ENCODE results near the gene C5AR1. TPM values are rescaled to one million over a fixed set of nuclear protein-coding genes. Genes with fewer than 3 reads are reported as not detected.
"Not testable (repeated sequence)": the region's sequence is repeated elsewhere in the genome, so short reads cannot be mapped to it uniquely, and the experiment has no call there.

Gene C5AR1
- total and polyA plus RNA-seq, 2 experiments from 2014 or later: not detected

GRCh38 chr19:47341734-47342133, 32.1 kb downstream of the C5AR1 start:
- no peak for TF ChIP-seq CTCF (IDR thresholded peaks at IDR 0.05; ENCODE audit: low read depth, low read length)
- Histone ChIP-seq H3K4me1 (ENCODE audit: low read depth) (no peaks in the 10 kb centered on the region), H3K9me3 (ENCODE audit: low read depth) (no peaks in the 10 kb centered on the region), H3K27me3 (no peaks in the 10 kb centered on the region), H3K4me3 (no peak overlapping the region), H3K27ac (no peak overlapping the region), H3K36me3 (no peaks in the 10 kb centered on the region)
- DNase-seq (ENCODE audit: low read depth in 1 of 2, low spot score in 1 of 2): no peak

GRCh38 chr19:47343194-47343802, 33.6 kb downstream of the C5AR1 start:
- no peak overlapping the region for H3K4me3 ChIP-seq
- TF ChIP-seq CTCF (IDR thresholded peaks at IDR 0.05; ENCODE audit: low read depth, low read length): no peak

GRCh38 chr19:47344425-47344824, 34.8 kb downstream of the C5AR1 start:
- H3K4me3 ChIP-seq: no peak overlapping the region
- no peaks in the 10 kb centered on the region for H3K27me3 ChIP-seq
- no peak overlapping the region for H3K27ac ChIP-seq
- no peaks in the 10 kb centered on the region for H3K9me3 ChIP-seq (ENCODE audit: low read depth)
- no peak for TF ChIP-seq CTCF (IDR thresholded peaks at IDR 0.05; ENCODE audit: low read depth, low read length)
- no peaks in the 10 kb centered on the region for H3K36me3 ChIP-seq
- no peak for DNase-seq (ENCODE audit: low read depth in 1 of 2, low spot score in 1 of 2)
- no peaks in the 10 kb centered on the region for H3K4me1 ChIP-seq (ENCODE audit: low read depth)

More at GRCh38 chr19:47343194-47343802, 33.6 kb downstream of the C5AR1 start:
- DNase-seq (ENCODE audit: low read depth in 1 of 2, low spot score in 1 of 2): no peak
- Histone ChIP-seq H3K27ac (no peak overlapping the region), H3K27me3 (no peaks in the 10 kb centered on the region), H3K36me3 (no peaks in the 10 kb centered on the region), H3K4me1 (ENCODE audit: low read depth) (no peaks in the 10 kb centered on the region), H3K9me3 (ENCODE audit: low read depth) (no peaks in the 10 kb centered on the region)

- not testable (repeated sequence) for H3K4me1 ChIP-seq (ENCODE audit: low read depth); H3K27me3 ChIP-seq; H3K9me3 ChIP-seq (ENCODE audit: low read depth); H3K27ac ChIP-seq; H3K36me3 ChIP-seq; DNase-seq (ENCODE audit: low read depth in 1 of 2, low spot score in 1 of 2); H3K4me3 ChIP-seq
Measured at GRCh38 chr19:47346024-47346423, 36.4 kb downstream of the C5AR1 start.

GRCh38 chr19:47348819-47349795, 39.4 kb downstream of the C5AR1 start, which contains the start of gene DHX34:
TSS of gene DHX34 (plus strand) at chr19:47349315. CDS start at chr19:47353031, 3,716 bp downstream.
- no peaks in the 10 kb centered on the region for H3K27me3 ChIP-seq
- TF ChIP-seq CTCF (IDR thresholded peaks at IDR 0.05; ENCODE audit: low read depth, low read length): peak; percentile 99
- H3K4me1 ChIP-seq (ENCODE audit: low read depth): no peaks in the 10 kb centered on the region
- peak; percentile 99 to 100 for DNase-seq (ENCODE audit: low read depth in 1 of 2, low spot score in 1 of 2)
- peaks cover 10% of the 10 kb centered on the region for H3K36me3 ChIP-seq
- peak within 1 kb of the TSS; percentile 78 for H3K4me3 ChIP-seq
- no peaks in the 10 kb centered on the region for H3K9me3 ChIP-seq (ENCODE audit: low read depth)
- H3K27ac ChIP-seq: no peak within 1 kb of the TSS

- no peak overlapping the region for H3K27ac ChIP-seq
- no peak overlapping the region for H3K4me3 ChIP-seq
- DNase-seq (ENCODE audit: low read depth in 1 of 2, low spot score in 1 of 2): no peak
- peaks cover 17% of the 10 kb centered on the region for H3K36me3 ChIP-seq
- TF ChIP-seq CTCF (IDR thresholded peaks at IDR 0.05; ENCODE audit: low read depth, low read length): no peak
- no peaks in the 10 kb centered on the region for H3K4me1 ChIP-seq (ENCODE audit: low read depth)
- no peaks in the 10 kb centered on the region for H3K9me3 ChIP-seq (ENCODE audit: low read depth)
- H3K27me3 ChIP-seq: no peaks in the 10 kb centered on the region
Measured at GRCh38 chr19:47350630-47351029, 41.0 kb downstream of the C5AR1 start.

All from cardiac muscle cell (in vitro differentiated cells and primary cell).